ENCODE measurements around the gene KANSL1L.

GRCh38 chr2:210207929-210208328 lies 36.7 kb upstream of the KANSL1L start:
- TF ChIP-seq CTCF (IDR thresholded peaks at IDR 0.05; ENCODE audit: insufficient read depth, low read length, poor library complexity, severe bottlenecking) (no peak), EZH2phosphoT487 (conservative IDR thresholded peaks at IDR 0.05; ENCODE audit: low read length) (no peak)
